ENCODE results near the gene NFIB. TPM values are rescaled to one million over a fixed set of nuclear protein-coding genes. Genes with fewer than 3 reads are reported as not detected.
A peak's percentile ranks its signal among the peaks of the same experiment; 100 is the strongest.

Gene NFIB
- total and polyA plus RNA-seq, 2 of the 4 experiments (the other 2 are of a cell fraction) = 1.4 to 2.0 TPM

DNA sequence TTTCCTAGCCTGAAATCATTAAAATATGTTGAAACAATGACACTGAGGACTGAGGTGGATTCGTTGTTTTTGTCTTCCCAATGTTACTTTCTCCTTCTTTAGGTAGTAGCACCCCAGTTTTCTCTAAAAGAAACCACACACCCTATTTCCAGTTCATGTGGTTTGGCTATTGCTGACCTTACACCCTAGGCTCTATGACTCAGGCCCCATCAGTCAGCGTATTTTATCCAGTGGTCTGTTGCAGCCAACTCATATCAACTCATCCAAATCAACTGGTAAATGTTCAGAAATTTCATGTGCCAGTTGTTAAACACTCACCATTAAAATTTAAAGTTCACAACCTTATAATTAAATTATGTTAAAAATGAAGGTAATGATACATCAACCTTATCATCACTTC, 44.6 kb upstream of the NFIB start:
- Histone ChIP-seq H2BK120ac (ENCODE audit: low read depth, low read length) (no peak overlapping the region), H3K36me3 (ENCODE audit: control insufficient read depth, insufficient read depth, low read length) (no peaks in the 10 kb centered on the region), H2BK20ac (ENCODE audit: low read depth, low read length) (no peak overlapping the region), H2AFZ (replicated peaks; ENCODE audit: low read length, poor library complexity) (no peak overlapping the region), H3K27me3 (ENCODE audit: control insufficient read depth, insufficient read depth, low read length) (peaks cover 47% of the 10 kb centered on the region), H3K27ac (ENCODE audit: insufficient read depth, low read length) (no peak overlapping the region), H3K4me2 (ENCODE audit: low read depth, low read length) (no peak overlapping the region), H4K20me1 (ENCODE audit: insufficient read depth, low read length) (no peaks in the 10 kb centered on the region), H3K9ac (ENCODE audit: low read depth, low read length) (no peak overlapping the region), H2AK9ac (replicated peaks; ENCODE audit: low read depth, low read length, poor library complexity) (no peak overlapping the region), H3K23ac (ENCODE audit: low read depth, low read length) (no peak overlapping the region), H3K18ac (ENCODE audit: low read depth, low read length) (no peak overlapping the region), H4K8ac (ENCODE audit: low read depth in 2 of 2, low read length in 2 of 2) (no peak overlapping the region), H3K9me1 (ENCODE audit: insufficient read depth, low read length) (no peaks in the 10 kb centered on the region), H3K14ac (replicated peaks; ENCODE audit: low read depth, low read length) (no peak overlapping the region), H3K56ac (ENCODE audit: extremely low read depth, insufficient read depth, low read length) (no peak overlapping the region), H2BK5ac (ENCODE audit: low read depth, low read length, poor library complexity, severe bottlenecking) (no peak overlapping the region), H3K4ac (ENCODE audit: low read depth, low read length) (no peak overlapping the region), H3K9me3 (ENCODE audit: control insufficient read depth, insufficient read depth, low read length) (no peaks in the 10 kb centered on the region), H4K91ac (ENCODE audit: insufficient read depth, low read depth, low read length) (no peak overlapping the region), H3K79me1 (ENCODE audit: low read depth in 1 of 2, low read length in 2 of 2) (no peaks in the 10 kb centered on the region), H2BK15ac (ENCODE audit: low read depth, low read length) (no peak overlapping the region), H3K4me1 (ENCODE audit: control insufficient read depth, insufficient read depth, low read length) (no peaks in the 10 kb centered on the region), H4K5ac (ENCODE audit: low read depth, low read length) (no peak overlapping the region), H3K4me3 (ENCODE audit: insufficient read depth, low read depth, low read length) (no peak overlapping the region), H2AK5ac (ENCODE audit: low read depth, low read length) (no peak overlapping the region)
- ChIA-PET CTCF (no interaction called here), POLR2A (ENCODE audit: unreplicated experiment) (no interaction called here)
- dilution Hi-C loops (cut with HindIII; ENCODE audit: low sequenced_read_pairs, unreplicated experiment) = no loop called here
- WGBS, 2 experiments (ENCODE audit: extremely low coverage in 2 of 2, insufficient read length in 1 of 2) = 29% methylated on average over 1 of the region's 2 CpGs; no CpG with 5 or more reads in 1 of the 2 experiments
- TF ChIP-seq, protein P1, sequence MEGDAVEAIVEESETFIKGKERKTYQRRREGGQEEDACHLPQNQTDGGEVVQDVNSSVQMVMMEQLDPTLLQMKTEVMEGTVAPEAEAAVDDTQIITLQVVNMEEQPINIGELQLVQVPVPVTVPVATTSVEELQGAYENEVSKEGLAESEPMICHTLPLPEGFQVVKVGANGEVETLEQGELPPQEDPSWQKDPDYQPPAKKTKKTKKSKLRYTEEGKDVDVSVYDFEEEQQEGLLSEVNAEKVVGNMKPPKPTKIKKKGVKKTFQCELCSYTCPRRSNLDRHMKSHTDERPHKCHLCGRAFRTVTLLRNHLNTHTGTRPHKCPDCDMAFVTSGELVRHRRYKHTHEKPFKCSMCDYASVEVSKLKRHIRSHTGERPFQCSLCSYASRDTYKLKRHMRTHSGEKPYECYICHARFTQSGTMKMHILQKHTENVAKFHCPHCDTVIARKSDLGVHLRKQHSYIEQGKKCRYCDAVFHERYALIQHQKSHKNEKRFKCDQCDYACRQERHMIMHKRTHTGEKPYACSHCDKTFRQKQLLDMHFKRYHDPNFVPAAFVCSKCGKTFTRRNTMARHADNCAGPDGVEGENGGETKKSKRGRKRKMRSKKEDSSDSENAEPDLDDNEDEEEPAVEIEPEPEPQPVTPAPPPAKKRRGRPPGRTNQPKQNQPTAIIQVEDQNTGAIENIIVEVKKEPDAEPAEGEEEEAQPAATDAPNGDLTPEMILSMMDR (conservative IDR thresholded peaks at IDR 0.05; ENCODE audit: low read depth, low read length) = no peak
- TF ChIP-seq RAD21 (IDR thresholded peaks at IDR 0.05; ENCODE audit: low read length) = no peak
- no peak for ATAC-seq (ENCODE audit: low read depth)
- BruUV-seq (replicated peaks) = no TSS peak
- intact Hi-C loops (cut with micrococcal nuclease) = loop anchor here (10.0 kb wide), 1 partner anchor 1324 kb away; no protein-coding TSS in a partner anchor
- in situ Hi-C loops (cut with MboI; ENCODE audit: low sequenced_read_pairs) = loop anchor here (10.0 kb wide), 2 partner anchors 934 to 1324 kb away; no protein-coding TSS in a partner anchor
- peak; percentile 21 for DNase-seq
